AG20443 (cell line): ENCODE data around the gene NUDT14.

ENCODE experiments used
- DNase-seq: peaks from one replicate; pipeline ENCODE4 v3.0.0; 2012; ENCODE audit warnings: low spot score, mixed read lengths

The NUDT14 gene

DNA sequence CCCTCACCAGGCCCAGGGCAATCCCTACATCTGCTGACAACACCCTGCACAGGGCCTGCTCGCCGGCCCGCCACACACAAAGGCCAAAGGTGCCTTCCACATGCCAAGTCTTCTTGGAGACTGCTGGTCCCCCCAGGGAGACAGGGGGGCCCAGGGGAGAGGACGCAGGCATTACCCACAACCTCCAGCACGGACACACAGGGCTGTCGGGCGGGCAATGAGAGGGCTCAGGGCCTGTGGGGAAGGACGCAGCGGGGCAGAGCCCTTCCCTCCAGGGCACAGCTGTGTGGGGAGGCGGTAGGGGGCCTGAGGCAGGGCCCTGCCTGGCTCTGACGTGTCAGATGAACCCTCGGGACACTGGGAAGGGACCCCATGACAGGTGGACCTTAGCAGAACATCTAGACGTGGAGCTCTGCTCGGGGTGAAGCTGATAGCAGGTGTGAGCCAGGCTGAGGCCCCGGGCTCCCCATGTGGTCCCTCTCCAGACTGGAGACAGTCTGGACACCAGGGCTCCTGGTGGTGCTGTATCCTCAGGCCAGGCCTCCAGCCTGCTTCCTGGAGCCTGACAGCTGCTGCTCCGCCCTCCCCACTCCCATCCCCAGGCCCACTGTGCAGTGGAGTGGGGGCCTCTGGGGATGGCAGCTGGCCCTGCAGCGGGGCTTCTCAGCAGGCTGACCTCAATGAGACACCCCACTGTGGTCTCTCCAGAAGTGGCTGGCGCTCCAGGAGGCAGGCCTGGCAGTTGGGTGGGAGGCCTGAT is 31.6 kb upstream of the NUDT14 start:
- no peak for DNase-seq

DNA sequence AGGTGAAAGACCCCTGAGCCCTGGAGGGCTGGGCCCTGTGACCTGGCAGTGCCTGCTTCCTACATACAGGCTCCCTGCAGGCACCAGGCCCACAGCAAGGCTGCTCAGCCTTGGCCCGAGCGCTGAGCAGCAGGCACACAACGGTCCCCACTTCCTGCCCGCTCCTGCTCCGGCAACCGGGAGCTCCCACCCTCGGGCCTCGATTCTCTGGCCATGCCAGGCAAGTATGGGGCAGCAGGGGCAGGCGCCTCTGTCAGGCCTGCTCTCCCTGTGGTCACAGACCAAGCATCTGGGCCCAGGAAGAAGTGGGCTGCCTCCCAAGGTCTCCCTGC is 30.6 kb upstream of the NUDT14 start:
- DNase-seq = no peak

DNA sequence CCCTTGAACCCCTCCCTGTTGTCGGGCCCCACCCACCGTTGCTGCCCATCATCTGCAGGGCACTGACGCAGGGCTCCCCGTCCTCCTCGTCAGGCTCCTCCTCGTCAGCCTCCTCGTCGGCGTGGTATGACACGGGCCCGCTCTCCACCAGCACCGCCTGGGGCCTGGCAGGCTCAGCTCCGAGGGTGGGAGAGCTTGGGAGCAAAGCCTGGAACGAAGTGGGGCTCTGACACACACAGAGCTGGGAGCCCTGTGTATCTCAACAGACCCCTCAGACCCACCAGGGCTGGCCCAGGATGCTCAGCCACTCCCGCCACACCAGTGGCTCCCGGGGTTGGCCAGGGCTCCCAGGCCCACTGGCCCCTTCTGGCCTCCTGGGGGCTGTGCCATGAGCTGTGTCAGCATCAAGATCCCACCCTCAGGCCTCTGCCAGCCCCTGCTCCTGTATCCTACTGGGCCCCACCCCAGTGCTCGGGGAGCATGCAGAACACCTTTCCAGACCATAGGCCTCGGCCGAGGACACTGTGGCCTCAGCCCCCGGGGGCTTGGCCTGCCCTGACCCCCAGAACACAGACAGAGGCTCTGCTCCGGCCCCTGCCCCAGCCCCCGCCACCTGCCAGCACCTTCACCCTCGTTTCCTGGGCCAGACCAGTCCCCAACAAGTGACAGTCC is 30.1 kb upstream of the NUDT14 start:
- no peak for DNase-seq

DNA sequence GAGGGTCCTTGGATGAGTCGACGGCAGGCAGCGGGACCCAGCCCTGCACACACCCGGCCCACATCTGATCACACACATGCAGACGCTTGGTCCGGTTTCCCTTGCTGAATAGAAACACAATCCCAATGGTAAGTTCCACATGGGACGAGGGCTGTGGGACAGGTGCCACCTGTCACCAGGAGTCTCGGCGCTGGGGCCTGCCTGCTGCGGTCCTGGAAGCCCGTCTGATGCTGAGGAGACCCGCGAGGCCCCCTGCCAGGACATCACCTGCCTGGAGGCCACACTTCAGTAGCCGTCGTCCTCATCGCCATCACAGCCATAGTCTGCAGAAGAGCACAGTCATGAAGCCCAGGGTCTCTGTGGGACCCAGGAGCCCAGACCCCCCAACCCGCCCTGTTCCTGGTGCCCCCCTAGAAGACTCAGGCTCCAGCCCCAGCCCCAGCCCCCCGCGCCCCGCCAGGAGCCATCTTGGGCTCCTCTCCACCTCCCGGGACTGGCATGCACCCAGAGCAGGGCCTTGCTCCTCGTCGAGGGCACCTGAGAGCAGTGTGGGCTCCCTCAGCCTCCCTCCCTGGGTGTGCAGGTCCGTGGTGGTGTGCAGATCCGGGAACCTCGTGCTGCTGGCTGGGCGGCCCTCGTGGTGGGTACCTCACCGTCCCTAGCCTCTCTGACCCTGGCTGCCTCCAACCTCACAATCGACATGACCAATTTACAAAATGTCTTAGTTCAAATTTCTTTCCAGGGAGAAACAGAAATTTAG is 29.3 kb upstream of the NUDT14 start:
- DNase-seq = no peak

DNA sequence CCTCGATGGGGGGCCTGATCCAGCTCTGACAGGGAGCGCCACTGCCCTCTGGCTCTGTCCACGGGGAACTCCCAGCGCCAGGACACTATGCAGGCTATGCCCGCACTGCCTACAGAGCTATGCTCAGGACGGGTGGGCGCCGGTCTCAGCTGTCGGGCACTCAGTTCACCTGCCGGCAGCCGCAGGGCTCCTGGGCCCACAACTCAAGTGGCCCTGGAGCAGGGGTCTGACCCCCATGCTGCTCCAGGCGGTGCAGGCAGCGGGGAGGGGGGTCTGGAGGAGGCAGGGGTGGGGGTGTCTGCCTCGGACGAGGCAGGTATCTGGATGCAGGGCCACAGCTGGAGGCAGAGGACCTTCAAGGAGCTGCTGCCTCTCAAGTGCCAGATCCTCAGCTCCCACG is 28.5 kb upstream of the NUDT14 start:
- no peak for DNase-seq

DNA sequence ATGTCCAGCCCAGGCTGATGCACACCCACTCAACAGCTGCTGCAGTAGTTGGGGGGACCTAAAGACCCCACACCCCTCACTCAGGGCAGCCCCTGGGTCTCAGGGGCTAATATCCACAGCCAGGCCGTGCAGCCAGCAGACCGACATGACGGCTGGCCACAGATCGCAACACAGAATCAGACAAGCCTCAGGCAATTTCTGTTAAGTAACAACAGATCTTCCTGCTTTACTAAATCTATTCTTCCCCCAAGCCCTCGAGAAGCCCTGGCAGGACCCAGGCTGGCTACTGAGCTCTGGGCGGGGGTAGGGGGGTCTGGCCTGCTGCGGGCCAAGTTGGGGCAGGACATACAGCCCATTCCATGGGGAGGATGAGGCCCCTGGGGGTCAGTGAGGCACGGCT is 28.0 kb upstream of the NUDT14 start:
- no peak for DNase-seq

DNA sequence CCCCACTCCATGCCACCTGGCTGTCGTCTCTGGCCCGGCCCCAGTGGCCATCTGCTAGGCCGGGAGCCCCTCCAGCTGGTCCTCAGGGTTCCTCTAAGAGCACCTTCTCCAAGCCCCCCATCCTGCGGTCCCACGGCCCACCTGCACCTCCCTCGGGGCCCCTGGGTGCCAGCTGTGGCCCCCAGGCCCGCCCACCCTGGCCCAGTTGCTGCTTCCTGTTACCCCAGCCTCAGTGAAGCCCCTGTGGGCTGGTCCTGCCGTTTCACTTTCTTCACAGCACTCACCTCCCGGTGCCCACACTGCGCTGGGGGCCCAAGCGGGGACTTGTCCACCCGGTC is 27.6 kb upstream of the NUDT14 start:
- DNase-seq = no peak

DNA sequence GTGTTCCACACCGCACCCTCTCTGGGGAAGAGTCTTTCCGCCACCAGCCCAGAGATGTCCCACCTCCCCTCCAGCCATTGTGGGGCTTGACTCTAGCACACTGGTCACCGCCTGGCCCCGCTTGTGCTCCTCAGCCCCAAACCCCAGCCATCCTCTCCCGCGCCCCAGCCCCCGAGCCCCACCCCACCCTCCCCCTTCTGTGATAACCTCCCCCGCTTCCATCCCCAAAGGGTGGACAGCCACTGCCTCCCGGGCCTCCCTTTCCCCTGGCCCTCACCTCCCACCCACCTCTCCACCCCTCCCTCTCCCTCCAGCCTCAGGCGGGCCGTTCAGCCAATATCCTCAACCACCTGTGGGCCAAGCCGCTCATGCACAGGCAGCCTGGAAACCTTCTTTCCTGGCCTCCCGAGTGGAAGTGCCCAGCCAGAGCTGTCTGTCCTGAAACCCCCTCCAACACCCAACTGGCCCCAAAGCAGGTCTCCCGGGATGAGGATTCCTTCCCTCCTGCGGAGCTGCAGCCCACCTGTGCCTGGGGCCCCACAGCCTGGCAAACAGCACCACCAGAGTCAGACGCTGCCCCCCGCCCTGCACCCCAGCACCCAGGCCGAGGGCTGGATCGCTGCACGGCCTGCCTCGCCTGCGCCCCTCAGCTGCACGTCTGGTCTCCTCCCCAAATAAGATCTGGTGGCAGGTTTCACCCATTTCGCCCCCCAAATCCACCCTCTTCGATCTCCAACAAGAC is 27.1 kb upstream of the NUDT14 start:
- DNase-seq = no peak

DNA sequence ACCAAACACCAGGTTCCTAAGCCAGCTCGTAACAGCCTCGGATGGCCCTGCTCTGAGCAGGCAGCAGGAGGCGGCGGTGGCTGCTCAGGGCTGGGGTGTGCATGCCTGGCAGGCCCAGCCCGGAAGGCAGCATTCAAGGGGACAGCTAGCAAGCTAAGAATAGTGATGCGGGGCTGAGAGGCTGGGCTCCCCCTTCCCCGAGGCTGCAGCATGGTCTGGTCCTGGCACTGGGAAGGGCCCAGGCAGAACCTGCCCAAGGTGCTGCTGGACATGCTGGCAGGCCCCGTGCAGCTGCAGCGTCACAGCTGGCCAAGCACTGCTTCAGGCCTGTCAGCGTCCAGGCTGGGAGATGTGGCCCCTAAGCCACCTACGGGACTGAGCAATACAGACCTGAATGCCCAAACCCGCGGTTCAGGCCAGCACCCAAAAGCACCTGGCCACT is 26.4 kb upstream of the NUDT14 start:
- DNase-seq = peak; percentile 41

DNA sequence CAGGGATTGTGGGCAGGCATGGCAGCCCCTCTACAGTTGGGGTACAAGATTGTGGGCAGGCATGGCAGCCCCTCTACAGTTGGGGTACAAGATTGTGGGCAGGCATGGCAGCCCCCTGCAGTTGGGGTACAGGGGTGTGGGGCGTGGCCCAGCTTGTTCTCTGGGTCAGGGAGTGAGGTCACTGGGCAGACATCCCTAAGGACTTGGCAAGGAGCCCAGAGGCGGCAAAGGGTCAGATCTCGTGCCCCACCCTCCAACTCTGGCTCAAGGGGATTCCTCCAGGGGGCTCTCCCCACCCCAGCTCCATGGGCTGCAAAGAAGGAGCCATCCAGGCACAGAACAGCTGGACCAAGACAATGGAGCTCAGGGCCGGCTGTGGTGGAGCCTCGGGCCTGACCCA is 25.8 kb upstream of the NUDT14 start:
- no peak for DNase-seq

DNA sequence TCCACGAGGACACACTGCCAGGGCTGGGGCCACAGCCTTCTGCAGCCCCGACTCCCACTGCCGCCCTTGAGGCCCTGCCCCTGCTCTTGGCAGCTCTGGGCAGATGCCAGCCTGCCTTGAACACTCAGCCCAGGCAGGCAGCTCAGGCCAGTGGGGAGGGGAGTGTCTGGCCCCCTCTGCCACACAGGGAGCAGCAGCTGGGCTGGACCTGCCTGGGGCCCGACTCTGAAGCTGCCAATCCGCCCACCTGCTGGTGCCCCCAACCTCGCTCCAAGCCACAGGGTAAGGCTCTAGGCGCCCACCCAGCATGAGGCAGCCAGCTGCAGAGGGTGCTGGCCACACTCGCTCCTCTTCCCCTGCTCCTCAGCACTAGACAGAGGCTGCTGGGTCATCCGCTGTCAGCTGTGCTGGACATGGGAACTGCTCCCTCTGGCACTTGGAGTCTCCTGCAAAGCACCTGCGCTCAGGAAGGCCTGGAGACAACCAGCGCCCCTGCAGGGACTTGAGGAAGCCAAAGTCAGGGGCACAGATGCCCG is 24.6 kb upstream of the NUDT14 start:
- peak; percentile 42 for DNase-seq

DNA sequence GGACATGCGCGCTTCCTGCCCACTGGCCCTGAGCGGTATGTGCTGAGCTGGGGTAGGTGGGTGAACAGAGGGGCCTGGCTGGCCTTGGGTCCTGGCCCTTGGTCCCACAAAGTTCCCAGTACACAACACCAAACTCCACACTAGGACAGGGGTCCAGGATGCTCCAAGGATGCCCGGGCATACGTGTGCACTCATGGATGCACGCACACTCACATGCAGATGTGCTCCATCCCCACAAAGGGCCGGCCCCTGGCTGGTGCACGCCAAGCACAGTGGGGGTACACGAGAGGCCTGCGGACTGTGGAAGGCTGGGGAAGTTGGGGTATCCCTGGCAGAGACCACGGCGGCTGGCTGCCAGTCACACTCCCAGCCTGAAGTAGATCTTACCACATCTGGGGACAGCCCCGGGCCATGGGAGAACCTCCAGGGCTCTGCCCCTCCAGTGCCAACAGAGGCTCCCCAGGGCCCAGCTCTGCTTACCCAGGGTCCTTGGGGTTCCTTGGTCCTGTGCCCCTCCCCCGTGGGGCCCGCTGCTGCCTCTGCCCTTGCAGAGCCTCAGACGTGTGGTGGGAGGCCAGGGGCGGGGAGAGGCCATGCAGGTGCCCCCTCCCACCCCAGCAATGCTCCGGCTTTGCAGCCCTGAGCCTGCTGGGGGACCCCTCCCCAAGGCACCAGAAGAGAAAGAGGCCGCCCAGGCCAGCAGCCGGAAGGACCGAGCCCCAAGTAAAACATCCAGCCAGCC is 24.0 kb upstream of the NUDT14 start:
- DNase-seq = no peak

DNA sequence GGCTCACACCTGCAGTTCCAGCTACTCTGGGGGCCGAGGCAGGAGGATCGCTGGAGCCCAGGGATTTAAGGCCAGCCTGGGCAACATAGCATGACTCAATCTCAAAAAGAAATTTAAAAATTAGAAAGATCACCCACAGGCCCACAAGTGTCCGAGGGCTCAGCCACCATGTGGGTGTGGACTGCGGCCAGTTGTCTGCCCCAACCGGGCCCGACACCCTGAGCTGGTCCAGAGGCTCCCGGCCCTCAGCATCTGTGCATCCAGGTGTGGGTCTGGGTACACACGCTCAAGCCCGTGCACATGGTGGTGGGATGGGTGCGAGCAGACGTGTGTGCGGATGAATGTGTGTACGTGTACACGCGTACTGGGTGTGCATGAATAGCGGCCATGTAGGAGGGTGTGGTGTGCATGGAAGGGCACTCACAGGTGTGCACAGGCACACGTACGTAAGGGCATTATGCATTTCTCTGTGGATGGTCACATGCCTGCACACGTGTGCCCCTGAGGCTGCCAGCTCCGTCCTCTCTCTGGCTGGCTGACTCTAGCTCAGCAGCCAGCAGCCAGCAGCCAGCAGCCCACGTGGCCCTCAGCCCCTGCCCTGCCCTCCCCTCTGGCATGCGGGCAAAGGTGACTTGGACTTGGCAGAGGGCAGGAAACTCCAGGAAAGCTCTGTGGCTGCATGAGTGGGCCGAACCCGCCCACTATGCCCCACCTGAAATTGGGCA is 23.3 kb upstream of the NUDT14 start:
- peak; percentile 51 for DNase-seq

DNA sequence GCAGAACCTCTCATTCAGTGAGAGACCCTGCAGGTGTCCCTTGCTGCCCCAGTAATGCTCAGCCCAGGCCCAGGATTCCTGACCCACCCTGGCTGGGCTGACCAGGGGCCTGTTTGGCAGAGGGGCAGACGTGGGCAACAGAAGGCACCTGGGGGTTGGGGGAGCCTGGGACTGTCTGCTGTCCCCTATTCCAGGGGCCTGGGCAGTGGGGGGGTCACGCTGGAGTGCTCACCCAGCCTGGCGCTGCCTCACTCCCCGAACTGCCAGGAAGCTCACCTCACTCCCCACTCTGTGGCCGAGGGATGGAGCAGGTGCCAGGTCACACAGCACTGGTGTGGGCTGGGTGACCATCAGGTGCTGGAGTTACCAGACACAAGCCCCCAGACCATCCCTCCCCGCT is 22.6 kb upstream of the NUDT14 start:
- no peak for DNase-seq

DNA sequence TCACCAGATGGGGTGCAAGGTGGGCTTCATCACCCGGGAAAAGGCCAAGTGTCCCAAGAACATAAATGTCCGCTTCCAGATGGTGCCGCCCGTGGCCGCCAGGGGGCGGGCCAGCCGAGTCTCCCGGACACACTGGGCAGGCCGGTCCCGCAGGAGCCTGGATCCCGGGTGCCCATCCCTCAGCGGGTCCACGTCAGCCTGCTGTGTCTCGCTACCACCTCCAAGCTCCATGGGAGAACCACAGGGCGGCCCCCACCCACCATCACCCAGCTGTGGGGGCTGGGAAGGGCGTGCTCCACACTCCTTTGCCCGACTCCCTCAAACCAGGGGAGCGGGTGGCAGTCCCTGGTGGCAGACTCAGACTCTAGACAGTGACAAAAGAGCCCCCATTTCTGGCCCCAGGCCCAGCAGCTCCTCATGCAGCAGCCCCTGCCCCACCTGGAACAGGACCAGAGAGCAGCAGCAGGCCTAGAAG is 22.0 kb upstream of the NUDT14 start:
- peak; percentile 92 for DNase-seq

DNA sequence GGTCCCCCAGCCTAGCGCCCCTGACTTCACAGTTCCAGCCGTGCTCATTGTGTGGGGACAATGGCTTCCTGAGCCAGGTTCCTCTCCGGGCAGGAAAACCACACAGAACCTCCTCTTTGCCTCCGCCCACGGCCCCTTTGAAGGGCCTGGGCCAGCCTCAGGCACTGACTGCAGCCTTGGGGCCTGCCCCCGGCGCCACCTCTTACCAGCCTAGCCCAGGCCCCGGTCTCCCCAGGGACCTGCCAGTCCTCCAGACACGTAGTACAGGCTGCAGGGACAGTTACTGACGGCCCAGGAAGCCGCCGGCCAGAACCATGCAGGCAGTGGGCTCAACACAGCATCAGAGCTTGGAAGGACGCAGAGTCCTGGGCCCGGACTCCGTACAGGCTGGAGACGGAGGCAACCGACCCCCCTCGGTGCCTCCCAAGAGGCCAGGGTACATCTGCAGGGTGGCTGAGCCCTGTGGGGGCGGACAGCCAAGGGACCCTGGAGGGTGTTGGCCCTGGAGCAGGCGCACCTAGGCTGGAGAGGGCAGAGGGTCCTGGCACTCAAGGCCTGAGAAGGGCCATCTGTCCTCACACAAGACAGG is 20.9 kb upstream of the NUDT14 start:
- no peak for DNase-seq

DNA sequence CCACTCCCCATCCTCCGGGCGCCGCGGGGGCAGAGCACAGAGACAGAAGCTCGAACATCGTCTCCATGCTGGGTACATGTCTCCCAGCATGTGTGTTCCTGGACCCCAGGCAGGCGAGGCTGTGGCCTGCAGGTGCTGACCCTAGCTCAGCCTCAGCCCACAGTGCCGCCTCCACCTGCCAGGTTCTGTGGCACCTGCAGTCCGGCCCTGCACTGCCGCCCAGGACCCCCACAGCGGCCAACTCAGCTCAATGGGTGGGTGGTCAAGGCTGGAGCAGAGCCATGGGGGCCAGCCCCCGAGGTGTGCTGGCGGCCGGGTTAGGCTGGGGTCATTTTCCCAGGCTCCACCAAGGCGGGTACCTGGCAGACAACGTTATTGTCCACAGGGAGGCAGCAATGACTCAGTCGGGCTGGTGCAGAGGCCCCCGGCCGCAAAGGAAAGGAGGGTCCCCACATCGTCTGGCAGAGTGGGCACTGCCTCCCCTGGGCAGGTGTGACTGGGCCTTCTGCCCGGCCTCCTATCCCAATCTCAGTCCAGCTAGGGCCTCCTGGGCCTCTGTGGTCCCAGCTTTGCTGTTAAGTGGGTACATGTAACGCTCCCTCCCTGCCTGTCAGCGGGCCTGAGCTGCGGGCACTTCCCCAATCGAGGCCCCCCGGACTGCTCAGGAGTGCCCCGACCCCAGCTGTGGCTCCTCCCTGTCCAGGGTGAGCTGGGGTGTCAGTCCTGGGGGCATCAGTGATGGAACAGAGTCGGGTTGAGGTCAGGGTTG is 20.2 kb upstream of the NUDT14 start:
- DNase-seq = no peak

DNA sequence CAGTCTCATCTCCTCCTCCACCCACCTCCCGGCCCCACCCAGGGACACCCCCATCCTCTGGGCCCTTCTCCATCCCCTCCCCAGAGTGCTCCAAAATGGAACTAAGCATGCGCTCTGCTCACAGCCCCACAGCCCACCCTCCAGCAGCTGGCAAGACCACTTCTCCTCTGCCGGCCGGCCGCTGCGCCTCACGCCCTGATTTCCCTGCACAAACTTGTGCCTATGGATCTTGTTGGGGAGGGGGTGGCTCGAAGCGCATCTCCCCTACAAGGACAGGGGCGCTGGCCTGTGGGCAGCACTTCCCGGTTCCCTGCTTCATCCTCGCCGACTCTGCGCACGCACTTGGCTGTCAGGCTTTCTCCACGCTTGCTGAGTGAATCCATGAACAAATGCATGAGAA is 19.5 kb upstream of the NUDT14 start:
- no peak for DNase-seq

DNA sequence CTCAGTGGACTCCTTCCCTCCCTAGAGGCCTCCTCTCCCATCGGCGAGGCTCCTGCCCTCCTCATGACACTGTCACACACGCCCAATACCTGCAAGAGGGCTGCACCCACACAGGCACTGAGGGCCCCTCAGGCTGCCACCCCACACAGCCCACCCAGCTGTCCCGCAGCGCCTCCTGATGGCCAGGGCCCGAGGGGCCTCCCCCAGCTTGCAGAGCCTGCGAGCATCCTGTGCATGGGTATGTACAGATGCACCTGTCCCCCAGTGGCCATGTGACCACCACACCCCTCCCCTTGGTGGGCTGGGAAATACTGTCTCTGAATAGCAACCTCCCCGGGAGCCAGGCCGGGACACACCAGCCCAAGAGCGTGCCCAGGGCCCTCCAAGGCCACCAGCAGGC is 19.0 kb upstream of the NUDT14 start:
- no peak for DNase-seq

DNA sequence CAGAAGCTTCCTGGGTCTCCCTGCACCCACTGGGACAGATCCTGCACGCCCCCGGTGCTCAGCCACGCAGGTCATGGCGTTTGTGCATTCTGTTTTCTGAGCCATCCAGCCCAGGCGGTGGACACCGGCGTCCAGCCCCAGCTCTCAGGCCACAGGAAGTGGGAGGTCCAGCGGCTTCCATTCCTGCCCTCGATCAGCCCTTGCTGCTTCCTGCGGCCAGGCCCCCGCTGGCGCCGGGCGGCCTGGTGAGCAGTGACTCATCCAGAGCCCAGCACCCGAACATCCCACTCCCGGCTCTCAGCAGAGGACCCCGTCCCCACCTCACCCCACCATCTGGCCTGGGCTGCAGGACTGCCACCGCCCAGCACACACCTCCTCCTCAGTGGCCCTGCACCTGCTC is 18.0 kb upstream of the NUDT14 start:
- peak; percentile 38 for DNase-seq
